HG03064 (cell line): ENCODE results near the gene RAB6B.
A peak's percentile ranks its signal among the peaks of the same experiment; 100 is the strongest.

Experiments
- ATAC-seq: cut with Tn5 transposase; IDR thresholded peaks from one replicate; pipeline ENCODE4 v1.9.1; 2021; ENCODE audit warnings: low read depth; ENCODE audit not compliant: unreplicated experiment

Gene RAB6B

DNA sequence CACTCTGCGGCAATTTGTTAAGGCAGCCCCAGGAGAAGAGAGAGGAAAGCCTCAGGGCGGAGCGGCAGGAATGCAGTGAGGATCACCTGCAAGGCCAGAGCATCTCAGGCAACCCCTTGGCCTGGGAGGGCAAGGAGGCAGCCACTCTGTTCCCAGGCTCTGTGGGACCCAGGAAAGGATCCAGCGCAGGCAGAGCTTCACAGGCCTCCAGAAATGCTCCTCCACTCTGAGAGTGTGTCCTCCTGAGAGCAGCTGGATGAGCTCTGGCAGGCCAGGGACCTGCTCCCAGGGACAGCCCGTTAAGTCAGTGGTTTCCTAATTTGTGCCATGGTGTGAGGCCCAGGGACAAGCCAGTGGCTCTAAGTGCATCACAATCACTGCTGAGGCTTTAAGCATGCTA lies 35.2 kb downstream of the RAB6B start:
- no peak for ATAC-seq

DNA sequence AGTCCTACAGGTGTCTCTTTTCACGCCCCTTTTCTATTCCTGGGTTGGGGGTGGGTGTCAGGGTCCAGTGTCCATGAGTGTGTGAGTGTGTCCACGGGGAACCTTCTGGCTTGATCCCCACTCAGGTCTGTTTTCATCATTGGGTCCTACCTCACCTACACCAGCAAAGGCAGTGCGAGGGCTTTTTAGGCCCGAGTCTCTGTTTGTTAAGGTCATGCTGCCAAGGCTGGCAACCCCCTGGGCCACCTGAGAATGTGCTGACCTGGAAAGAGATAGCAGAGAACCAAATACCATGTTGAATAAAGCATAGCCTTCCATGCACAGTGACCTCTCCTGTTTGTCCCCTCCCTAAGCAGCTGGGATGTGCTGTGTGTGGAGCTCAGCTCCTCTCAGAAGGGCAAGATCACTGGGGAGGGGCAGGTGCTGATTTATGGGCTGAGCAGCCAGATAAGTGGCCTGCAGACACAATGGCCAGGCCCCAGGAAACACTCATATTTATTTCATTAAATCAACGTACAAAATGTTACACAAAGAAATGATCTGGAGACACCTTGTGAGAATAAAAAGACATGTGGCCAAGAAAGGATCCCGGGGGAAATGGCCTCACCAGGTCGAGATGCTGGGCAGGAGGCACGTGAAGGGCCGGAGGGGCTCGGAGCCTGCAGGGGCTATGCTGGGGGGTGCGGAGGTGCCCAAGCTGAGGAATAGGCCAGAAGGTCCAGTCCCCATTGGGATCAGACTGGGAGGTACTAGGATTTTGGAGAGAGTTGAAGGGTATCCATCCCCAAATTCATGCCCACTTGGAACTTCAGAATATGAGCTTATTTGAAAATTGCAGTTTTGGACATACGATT lies 36.1 kb downstream of the RAB6B start:
- ATAC-seq = no peak

DNA sequence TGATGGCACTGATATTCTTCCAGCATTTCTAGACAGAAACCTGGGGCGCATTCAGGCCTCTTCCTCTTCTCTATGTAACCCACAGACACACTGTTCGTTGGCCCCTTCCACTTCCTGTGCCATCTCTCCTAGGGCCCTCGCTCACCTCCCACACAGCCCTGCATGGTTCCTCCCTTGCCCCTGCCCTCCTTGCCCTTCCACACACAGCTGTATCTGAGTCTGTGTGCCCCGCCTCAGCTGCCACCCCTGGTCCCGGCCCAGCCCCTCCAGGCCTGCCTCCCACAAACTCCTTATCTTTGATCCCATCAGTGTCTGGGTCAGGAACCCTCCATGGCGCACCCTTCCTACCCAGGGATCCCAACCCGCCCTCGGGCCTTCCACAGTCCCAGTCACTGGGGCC lies 37.9 kb downstream of the RAB6B start:
- no peak for ATAC-seq

DNA sequence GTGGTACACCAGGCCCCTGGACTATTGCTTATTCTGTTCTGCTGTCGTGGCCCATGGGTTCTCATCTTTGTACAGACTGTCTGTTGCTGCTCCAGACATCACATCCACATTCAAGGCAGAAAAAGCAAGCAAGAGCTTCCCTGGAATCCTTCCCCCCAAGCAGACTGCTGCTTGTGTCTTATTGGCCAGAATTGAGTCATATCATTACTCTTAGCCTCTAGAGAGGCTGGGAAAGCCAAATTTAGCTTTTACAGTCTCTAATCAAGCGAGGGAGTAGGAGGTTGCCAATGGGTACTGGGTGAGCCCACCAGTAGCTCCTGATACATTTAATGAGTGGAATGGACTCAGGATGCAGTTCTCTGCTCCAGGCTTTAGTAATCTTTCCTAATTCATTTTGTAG lies 39.4 kb downstream of the RAB6B start:
- no peak for ATAC-seq

DNA sequence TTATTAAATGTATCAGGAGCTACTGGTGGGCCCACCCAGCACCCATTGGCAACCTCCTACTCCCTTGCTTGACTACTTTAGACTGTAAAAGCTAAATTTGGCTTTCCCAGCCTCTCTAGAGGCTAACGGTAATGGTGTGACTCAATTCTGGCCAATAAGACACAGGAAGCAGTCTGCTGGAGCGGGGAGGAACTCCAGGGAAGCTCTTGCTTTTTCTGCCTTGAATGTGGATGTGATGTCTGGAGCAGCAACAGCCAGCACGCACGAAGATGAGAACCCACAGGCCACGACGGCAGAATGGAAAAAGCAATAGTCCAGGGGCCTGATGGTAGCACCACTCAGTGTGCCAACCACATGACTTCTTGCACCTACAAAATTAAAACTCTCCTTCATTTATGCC lies 39.9 kb downstream of the RAB6B start:
- no peak for ATAC-seq

DNA sequence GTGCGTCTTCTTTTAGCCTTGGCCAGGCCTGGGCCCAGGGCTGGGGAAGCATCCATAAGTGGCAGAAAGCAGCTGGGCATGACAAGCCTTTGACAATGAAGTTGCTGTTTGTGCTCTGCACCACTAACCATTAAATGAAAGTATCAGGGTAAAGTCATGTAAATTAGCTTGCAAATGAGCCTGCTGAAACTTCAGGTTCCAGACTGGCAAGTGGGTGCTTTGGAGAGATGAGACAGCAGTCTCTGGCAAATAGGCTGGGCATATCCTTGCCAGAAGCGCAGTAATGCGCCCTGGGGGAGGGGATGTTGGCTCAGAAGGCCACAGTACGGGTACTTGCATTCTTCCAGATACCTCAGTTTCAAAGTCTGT lies 40.7 kb downstream of the RAB6B start:
- ATAC-seq = no peak

DNA sequence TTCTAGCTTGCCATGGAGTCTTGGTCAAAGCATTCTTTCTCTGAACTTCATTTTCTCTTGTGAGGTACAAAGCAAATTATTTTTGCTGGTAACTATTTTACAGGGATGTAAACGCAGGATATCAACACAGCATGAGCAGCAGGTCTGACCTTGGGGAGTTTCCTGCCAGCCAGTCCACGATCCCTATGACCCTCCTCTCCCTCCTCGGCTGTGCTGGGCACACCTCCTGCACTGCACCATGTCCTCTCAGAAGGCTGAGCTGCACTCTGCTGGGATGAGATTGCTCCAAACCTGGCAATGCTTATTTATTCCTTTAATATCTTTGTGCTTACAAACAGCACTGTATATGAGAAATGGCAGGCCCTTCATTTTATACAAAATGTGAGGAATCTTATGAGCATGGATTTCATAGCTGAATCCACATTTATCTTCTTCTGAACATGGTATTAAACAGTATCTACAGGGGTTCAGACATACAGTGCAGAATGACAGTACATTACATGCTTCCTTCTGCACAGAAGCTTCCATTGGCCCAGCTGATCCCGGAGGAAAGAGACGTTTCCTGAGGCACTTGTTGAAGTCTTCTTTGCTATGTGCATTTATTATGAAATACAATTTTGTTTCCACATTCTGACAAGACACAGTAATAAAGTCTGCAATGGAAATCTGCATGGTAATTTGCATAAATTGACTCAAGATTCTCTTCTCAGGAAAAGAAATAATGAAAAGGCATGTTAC lies 41.2 kb downstream of the RAB6B start:
- ATAC-seq = no peak

DNA sequence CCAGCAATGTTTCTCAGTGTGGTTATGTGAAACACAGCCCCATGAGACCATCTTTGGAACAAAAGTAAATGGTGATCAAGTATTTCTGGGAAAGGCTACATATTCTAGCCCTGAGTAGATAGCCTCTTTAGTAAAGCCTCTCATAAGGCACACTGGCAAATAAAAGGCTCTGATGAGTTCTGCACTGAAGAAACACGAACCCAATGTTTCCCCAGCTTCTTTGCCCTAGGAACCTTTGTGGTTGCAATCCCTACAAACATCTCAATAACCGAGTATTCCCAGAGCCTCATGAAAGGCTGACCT lies 41.8 kb downstream of the RAB6B start:
- no peak for ATAC-seq

DNA sequence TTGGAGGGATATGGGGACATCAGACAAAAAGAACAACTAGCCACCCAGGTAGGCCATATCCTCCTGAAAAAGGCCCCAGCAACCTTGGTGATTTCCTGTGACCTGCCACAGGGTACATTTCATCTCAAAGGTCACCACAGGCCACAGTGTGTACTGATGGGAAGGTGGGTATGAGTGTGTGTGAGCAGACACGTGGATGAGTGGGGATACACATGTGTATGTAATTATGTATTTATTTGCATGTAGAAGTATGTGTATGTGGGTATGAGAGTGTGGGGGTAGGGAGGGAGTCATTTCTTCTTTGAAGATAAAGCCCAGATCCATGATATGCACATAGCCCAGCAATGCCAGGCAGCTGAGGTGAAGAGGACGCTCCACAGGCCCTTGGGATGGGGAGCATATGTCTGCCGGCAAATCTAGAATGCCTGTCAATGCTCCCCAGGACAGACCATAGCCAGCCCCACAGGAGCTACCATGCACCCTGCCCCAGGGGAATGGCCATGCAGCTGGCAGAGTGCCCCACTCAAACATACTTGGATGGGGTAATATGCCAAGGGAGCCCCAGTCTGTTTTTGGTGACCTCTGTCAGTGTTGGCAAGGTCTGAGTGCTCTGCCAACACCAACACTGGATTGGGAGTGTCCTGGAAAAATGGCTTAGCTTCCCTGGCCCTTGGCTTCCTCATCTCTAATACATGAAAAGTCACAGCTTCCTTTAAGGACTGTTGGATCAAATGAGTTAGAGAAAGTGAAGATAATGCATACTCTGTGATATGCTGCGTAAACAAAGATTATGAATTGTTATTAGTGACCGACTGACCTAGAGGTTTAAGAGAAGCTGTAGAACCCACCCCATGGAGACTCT lies 42.4 kb downstream of the RAB6B start:
- no peak for ATAC-seq

DNA sequence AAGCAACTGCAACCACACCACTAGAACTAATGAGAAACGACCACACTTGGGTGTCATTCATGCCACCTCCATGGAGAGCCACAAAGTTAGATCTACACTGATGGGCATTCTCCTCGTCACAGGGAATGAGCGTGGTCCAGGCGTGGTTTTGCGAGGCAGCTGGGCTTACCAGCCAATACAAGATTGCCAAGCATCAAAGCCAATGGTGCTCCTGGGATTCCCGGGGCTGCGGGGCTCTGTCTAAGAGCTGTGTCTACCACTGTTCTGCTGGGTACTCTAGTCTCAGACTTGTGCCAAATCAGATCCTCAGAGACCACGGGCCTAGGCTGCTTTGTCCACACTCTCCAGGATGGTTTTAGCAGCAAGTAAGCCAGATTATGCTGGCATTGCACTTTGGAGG lies 43.8 kb downstream of the RAB6B start:
- no peak for ATAC-seq

DNA sequence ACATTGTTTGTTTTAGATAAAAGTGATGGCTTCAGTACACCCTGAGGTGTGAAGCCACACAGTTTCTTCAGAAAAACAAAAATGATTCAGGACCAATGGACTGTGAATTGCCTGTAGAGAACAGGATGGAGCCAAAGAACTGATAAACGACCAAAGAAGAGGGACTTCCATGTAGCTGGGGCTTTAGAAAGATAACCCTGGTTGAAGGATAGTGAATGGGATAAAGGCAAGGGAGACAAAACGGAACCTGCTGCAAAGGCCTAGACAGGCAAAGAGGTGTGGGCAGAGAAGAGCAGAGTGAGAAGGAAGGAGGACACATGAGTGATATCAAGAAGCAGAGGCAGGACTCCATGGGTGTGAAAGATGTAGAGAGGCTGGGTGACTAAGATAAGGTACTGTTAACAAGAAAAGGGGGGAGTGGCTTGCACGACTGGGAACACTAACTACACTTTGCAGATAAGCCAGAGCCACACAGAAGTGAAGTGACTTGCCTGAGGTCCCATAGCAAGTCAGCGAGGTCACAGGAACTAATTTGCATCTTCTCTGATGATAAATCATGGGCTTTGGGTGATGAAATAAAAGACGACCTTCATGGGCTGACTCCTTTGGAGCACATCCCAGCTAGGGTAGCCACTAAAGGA lies 44.3 kb downstream of the RAB6B start:
- ATAC-seq = peak; percentile 61

DNA sequence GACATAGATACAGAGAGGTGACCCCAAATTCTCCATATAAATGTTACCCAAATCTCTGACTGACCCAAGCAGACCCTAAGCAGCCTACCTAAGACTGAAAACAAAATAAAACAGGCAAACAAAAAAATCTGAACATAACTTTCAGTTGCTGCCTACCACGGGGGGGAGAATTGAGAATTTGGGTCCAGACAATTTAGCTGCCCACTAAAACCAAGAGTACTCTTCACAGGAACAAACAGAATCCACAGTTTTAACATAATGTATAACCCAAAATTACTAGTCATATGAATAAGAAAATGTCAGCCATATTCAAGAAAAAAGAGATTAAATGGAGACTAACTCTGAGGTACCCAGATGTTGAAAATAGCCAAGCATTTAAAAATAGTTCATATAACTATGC lies 45.6 kb downstream of the RAB6B start:
- no peak for ATAC-seq

DNA sequence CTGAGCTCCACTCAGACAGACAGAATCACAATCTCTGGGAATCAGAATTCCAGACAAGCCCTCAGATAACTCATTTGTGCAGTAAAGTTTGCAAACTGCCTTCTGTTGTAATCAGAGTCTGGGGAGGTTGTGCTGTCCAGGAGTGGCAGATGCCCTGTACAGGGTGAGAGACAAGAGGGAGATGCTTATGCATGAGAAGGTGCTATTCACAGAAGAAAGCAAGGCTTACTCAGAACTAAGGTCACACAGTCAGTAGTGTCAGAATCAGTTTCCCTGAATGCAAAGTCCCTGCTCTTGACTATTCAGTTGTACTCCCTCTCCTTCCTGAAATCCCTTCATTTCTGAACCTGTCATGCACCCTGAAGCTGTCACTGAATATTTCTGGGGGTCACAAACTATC lies 46.3 kb downstream of the RAB6B start:
- no peak for ATAC-seq

DNA sequence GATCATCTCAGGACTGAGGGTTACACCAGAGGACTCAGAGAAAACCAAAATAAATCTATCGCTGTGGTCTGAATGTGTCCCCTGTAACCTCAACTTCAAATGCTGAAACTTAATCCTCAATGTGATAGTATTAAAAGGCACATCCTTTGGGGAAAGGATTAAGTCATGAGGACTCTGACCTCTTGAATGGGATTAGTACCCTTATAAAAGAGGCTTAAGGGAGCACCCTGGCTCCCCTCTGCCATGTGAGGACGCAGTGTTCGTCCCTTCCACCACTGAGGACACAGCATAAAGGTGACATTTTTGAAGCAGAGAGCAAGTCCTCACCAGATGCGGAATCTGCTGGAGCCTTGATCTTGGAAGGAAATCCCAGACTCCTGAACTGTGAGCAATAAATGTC lies 50.6 kb downstream of the RAB6B start:
- no peak for ATAC-seq

DNA sequence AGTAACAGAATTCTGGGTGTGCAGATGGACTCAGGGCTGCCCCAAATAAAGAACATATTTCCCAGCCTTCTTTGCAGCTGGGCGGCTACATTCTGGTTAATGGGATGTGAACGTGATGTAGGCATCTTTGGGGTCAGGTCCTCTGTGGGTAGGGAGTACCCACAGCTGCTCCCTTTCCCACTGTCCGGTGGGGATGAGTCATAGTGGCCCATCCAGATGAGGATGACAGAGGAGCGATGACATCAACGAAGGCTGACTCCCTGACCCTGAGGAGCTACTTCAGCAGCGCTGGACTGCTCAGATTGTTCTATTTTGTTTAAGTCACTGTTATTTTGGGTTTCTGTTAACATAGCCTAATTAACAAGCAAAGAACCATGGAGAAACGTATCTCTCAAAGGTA lies 52.0 kb downstream of the RAB6B start:
- no peak for ATAC-seq

DNA sequence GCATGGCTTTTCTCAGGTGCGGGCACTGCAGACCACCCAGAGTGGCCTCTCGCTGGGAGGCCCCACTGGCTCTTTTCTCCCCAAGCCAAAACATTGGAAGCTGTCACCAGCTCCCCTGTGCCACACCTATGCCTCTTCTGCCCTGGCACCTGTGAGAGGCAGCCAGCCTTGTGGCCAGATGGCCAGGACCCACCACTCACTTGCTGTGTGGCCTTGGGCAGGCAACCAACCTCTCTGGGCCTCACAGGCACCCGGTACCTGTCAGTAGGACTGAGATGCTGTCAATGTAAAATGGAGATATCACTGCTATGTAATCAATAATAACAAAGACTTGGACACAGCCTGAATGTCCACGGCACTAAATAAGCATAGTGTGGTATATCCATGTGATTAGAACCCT lies 53.5 kb downstream of the RAB6B start:
- ATAC-seq = no peak

DNA sequence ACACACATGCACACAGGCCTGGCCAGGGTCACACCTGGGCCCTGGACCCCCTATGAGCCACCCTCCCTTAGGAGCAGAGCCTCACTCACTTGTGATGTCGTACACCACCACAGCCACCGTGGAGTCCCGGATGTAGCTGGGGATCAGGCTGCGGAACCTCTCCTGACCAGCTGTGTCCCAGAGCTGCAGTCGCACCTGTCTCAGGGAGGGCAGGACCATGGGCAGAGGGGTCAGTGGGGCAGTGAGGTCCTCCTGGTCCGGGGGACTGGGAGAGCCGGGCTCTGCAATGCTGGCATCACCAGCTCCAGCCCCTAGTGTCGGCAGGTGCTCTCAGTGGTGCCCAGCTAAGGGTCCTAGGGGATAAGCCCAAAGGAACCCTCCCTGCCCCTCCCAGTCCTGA lies 54.5 kb downstream of the RAB6B start:
- no peak for ATAC-seq

DNA sequence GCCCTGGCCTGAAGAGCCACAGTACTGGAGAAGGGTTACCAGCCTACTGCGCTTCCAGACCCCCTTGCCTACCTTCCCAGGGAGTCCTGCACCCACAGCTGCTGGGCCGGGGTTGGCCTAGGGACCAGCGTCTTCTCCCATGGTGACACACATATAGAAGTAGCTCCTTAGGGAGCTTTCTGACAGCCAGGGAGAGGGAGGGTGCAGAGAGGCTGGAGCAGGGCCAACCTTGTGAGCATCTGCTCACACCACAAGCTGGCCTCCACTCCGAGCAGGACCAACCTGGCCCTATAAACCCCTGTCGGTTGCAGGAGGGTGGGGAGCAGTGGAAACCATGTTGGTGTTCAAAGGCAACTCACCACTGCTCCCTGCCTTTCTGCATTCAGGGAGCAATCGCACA lies 54.9 kb downstream of the RAB6B start:
- ATAC-seq = no peak

DNA sequence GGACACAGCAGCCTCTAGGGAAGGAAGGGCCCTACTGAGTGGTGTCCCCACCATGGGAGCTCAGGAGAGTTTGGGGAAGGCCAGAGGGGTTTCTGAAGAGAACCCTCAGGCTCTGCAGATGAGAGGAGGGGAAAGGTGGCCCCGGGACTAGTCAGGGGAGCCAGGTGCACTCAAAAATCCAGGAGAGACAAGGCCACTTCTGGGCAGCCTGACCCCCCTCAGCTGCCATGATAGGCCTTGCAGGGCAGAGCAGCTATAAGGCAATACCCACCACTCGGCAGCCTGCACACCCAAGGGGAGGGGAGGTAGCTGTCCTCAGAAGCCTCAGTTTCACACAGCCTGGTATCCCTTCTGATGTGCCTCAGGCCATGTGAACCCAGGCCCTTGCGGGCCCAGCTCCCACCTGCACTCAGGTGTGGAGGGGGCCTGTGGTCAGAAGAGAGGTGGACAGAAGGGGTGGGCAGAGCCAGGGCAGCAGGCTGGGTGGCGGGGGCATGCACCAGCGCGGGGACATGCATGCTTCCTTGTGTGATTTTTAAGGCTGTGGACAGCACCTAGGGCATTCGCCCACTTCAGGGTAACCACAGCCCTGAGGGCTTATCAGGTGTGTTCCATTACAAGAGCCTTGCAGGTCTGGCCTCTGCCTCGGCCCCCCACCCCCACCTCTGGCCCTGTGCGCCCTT lies 55.5 kb downstream of the RAB6B start:
- ATAC-seq = no peak
